BJ (cell line): ENCODE results near the gene KCTD18. TPM values are rescaled to one million over a fixed set of nuclear protein-coding genes. Genes with fewer than 3 reads are reported as not detected.

Experiments
- CTCF ChIA-PET: fragments of 350-600 bp; formaldehyde crosslinking; extraction: SDS; loops from one replicate; lab custom pipeline; 2021; ENCODE audit warnings: antibody characterized with exemption, inconsistent platforms; lab: Yijun Ruan, JAX
- POLR2A ChIA-PET: fragments of 300-600 bp; sonication (Branson Sonifier 250); formaldehyde crosslinking; extraction: SDS; loops from one replicate; lab custom pipeline; 2021; ENCODE audit warnings: antibody characterized with exemption; lab: Charles Lee
- DNase-seq: peaks from one replicate; pipeline ENCODE4 v3.0.0-alpha.2; 2011; ENCODE audit warnings: low read depth
- H3K27me3 ChIP-seq: 2 replicates; pipeline ENCODE4 v1.6.0; 2011; ENCODE audit warnings: low read length; ENCODE audit not compliant: control insufficient read depth, insufficient read depth
- H3K36me3 ChIP-seq: 2 replicates; pipeline ENCODE4 v1.5.1; 2011; ENCODE audit warnings: low read length; ENCODE audit not compliant: control insufficient read depth, insufficient read depth
- H3K4me3 ChIP-seq: 2 replicates; pipeline ENCODE4 v1.5.1; 2011; ENCODE audit warnings: low read depth, mild to moderate bottlenecking, control low read depth, low read length
- polyA plus RNA-seq: library from polyadenylated mRNA; depleted of rRNA; stranded (reverse); fragments of >200 nt; gene quantifications from 2 replicates; pipeline ENCODE4 v1.2.3, GENCODE V29; 2011
- TF ChIP-seq, protein P1 (sequence below): IDR thresholded peaks from 2 replicates; pipeline ENCODE4 v1.5.1; 2011; ENCODE audit warnings: low read depth, mild to moderate bottlenecking, control low read depth, inconsistent platforms, low read length, moderate library complexity; ENCODE audit not compliant: insufficient read depth

The KCTD18 gene
- polyA plus RNA-seq, 1 experiment: 9.3 TPM

DNA sequence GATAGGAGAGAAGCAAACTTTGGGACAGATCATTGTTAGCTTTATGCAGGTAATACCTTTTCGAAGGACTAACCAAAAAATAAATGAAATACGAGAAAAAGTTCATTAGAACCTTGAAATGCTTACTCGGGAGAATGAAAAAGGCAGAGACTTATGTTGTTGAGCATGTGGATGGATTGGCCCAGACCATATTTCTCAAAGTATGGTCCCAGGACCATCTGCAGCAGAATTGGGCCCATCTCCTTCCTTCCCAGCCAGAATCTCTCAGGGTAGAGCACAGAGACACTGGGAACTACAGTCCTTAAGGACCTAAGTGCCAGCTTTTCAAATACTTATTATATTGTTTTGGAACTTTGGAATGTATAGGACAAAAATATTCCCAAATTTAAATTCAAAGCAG, 50.8 kb downstream of the KCTD18 start:
- Histone ChIP-seq H3K36me3 (peaks cover 8% of the 10 kb centered on the region), H3K4me3 (no peak overlapping the region), H3K27me3 (no peaks in the 10 kb centered on the region)
- TF ChIP-seq, protein P1, sequence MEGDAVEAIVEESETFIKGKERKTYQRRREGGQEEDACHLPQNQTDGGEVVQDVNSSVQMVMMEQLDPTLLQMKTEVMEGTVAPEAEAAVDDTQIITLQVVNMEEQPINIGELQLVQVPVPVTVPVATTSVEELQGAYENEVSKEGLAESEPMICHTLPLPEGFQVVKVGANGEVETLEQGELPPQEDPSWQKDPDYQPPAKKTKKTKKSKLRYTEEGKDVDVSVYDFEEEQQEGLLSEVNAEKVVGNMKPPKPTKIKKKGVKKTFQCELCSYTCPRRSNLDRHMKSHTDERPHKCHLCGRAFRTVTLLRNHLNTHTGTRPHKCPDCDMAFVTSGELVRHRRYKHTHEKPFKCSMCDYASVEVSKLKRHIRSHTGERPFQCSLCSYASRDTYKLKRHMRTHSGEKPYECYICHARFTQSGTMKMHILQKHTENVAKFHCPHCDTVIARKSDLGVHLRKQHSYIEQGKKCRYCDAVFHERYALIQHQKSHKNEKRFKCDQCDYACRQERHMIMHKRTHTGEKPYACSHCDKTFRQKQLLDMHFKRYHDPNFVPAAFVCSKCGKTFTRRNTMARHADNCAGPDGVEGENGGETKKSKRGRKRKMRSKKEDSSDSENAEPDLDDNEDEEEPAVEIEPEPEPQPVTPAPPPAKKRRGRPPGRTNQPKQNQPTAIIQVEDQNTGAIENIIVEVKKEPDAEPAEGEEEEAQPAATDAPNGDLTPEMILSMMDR: no peak
- ChIA-PET CTCF (no interaction called here), POLR2A (no interaction called here)
- no peak for DNase-seq

DNA sequence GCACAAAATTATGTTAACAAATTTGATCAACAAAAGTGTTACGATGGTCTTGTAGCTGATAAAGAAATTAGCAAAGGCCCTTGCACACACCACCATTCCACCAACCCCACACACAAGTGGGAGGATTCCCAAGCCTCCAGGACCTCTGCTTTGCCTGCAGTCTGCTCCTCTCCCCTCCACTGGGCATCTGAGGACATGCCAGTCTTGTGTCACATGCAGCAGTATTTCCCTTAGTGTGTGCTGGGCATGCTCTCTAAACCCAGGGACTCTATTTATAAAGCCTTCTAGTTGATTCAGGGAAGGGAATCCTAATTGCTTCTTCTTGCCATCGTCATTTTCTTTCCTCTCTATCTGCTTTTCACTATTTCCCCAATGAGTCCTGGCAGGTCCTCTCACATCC, 53.3 kb downstream of the KCTD18 start:
- ChIA-PET POLR2A (no interaction called here), CTCF (interaction anchor here (1.0 kb wide), 1 partner anchor 14 kb away, joined by 4 read pairs; no protein-coding TSS in a partner anchor)
- Histone ChIP-seq H3K4me3 (no peak overlapping the region), H3K36me3 (peaks cover 6% of the 10 kb centered on the region), H3K27me3 (no peaks in the 10 kb centered on the region)
- no peak for DNase-seq
- TF ChIP-seq, protein P1: no peak

DNA sequence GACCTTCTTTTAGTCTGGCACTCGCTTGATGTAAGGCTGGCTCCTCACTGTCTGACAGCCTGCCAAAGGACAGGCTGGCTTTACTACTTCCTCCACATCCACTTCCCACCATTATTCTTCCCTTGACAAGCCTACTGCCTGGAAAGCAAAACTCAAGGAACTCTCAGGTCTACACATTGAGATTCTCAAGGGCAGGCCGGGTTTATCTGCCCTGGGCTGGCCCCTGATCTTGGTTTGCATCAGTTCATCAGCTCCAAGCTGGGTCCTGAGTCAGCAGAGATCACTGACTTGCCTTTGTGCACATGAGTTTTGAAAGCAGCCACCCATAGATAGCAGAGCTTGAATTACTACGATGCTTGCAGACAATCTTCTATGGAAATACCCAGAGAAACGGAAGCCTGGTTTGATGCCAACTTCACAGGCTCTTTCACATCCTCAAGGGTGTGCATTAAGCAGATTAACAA, 53.9 kb downstream of the KCTD18 start:
- CTCF ChIA-PET: interaction anchor here (0.8 to 2.2 kb wide), 2 partner anchors 11 to 48 kb away, joined by 3 to 10 read pairs; no protein-coding TSS in a partner anchor
- Histone ChIP-seq H3K4me3 (no peak overlapping the region), H3K27me3 (no peaks in the 10 kb centered on the region), H3K36me3 (peaks cover 4% of the 10 kb centered on the region; the same call in 1 of the 2 replicates)
- TF ChIP-seq, protein P1: no peak
- POLR2A ChIA-PET: no interaction called here
- no peak for DNase-seq

DNA sequence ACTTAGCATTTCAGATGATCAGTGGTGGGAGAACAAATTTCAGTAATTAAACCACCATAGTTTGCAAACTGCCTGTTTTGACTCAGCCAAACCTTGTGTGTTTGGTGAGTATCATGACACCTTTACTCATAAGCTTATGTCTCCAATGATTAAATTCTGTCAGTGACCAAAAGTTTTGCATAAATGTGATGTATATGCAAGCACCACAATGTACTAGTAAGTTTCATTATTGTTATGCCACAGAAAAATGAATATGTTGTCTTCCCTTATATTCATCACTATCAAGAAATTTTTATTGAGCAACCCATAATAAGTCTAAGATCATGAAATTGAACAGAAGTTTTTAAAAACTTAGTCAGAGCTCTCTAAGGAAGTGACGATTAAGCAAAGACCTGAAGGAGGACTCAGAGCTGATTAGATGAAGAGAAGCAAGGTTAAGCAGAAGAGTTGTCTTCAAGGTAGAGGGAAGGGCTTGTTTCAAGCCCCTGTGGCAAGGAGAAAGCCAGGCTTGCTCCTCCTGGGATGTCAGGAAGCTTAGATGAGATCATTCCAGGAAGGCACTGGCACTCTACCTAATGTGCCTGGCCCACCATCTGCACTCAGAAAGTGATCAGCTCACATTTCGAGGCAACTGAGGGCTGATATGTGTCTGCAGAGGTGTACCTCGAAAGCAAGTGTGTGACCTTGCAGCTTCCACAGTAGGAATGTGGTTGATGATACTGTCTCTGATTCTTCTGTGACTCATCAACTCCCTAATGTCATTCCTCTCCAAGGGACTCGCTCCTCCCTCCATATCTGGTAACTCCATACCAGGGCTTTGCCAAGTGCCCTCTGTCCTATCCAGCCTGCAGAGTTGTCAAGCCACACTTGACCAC, 54.7 kb downstream of the KCTD18 start:
- ChIA-PET CTCF (interaction anchor here (0.8 to 2.2 kb wide), 3 partner anchors 11 to 47 kb away, joined by 3 to 10 read pairs (median 3); no protein-coding TSS in a partner anchor), POLR2A (no interaction called here)
- no peak for DNase-seq
- Histone ChIP-seq H3K27me3 (no peaks in the 10 kb centered on the region), H3K36me3 (peaks cover 7% of the 10 kb centered on the region; the same call in 1 of the 2 replicates), H3K4me3 (no peak overlapping the region)
- TF ChIP-seq, protein P1: no peak

DNA sequence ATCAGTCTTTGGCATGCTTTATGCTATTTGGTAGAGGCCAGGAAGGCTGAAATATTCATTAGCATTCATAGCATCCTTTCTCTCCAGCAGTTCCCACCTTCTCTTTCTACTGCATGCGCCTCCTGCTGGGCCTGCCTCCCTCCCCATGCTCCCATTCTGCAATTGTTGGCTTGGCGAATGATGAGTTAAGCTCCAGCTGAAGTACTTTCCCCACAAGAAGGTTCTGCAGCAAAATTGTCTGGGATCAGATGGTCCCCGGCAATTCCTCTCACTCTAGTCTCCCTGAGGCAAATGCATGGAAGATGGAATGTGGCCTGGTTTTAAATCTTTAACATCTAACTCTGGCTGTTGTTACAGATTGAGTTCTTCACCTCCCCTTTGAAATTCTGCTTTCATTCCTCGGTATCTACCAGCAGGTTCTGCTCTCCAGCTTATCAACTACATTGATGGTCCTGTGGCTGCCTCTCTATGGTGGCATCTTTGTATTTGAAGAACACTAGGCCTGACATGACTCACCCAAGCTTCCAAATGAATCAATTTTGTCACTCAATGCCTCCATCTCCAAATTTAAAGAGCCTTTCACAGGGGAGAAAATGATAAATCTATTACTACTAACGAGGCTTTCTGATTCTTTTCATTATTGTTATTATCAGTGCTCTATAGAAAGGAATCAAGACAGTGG, 55.9 kb downstream of the KCTD18 start:
- H3K27me3 ChIP-seq: no peaks in the 10 kb centered on the region
- TF ChIP-seq, protein P1: 0 out of 2 replicates have a peak, but pooled peaks have one; percentile 5
- DNase-seq: no peak
- H3K4me3 ChIP-seq: no peak overlapping the region
- CTCF ChIA-PET: interaction anchor here (1.2 to 2.2 kb wide), 3 partner anchors 10 to 46 kb away, joined by 3 to 10 read pairs (median 4); no protein-coding TSS in a partner anchor
- H3K36me3 ChIP-seq: peaks cover 7% of the 10 kb centered on the region; the same call in 1 of the 2 replicates
- POLR2A ChIA-PET: no interaction called here
